Fibroblast of the aortic adventitia (primary cell): ENCODE measurements around the gene KIF25. TPM values are rescaled to one million over a fixed set of nuclear protein-coding genes. Genes with fewer than 3 reads are reported as not detected.

Experiments used
- DNase-seq: peaks from one replicate; pipeline ENCODE4 v3.0.0-alpha.2; 2010; ENCODE audit warnings: low read depth
- H3K4me3 ChIP-seq: 2 replicates; pipeline ENCODE4 v1.5.1; 2011; ENCODE audit warnings: low read depth, mild to moderate bottlenecking, control low read depth, low read length, moderate library complexity
- total RNA-seq: library from RNA; depleted of rRNA; stranded (reverse); fragments of >200 nt; gene quantifications from 2 replicates; pipeline ENCODE4 v1.2.3, GENCODE V29; 2012; ENCODE audit warnings: low replicate concordance
- TF ChIP-seq, protein P1 (sequence below): IDR thresholded peaks from 2 replicates; pipeline ENCODE4 v1.5.1; 2011; ENCODE audit warnings: mild to moderate bottlenecking, low read length, control low read depth, inconsistent platforms; ENCODE audit not compliant: insufficient read depth

Gene KIF25
- total RNA-seq, 1 donor = not detected

DNA sequence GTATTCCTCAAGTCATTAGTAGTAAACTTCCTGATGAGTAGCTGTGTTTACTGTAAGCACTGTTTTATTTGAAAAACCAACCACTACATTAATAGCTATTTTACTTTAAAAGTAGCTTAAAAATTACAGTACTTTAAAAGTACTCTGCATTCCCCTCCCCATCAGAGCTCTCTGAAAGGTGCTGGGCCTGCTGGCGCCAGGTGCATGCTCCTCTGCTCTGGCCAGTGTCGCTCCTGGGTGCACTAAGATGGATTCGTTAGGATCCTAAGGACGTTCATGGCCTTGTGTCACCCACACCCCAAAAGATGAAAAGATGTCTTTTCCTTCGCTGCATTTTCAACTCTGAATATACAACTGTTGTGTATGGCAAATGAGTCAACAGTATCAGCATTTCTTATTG lies 43.9 kb upstream of the KIF25 start:
- H3K4me3 ChIP-seq = no peak overlapping the region
- TF ChIP-seq, protein P1, sequence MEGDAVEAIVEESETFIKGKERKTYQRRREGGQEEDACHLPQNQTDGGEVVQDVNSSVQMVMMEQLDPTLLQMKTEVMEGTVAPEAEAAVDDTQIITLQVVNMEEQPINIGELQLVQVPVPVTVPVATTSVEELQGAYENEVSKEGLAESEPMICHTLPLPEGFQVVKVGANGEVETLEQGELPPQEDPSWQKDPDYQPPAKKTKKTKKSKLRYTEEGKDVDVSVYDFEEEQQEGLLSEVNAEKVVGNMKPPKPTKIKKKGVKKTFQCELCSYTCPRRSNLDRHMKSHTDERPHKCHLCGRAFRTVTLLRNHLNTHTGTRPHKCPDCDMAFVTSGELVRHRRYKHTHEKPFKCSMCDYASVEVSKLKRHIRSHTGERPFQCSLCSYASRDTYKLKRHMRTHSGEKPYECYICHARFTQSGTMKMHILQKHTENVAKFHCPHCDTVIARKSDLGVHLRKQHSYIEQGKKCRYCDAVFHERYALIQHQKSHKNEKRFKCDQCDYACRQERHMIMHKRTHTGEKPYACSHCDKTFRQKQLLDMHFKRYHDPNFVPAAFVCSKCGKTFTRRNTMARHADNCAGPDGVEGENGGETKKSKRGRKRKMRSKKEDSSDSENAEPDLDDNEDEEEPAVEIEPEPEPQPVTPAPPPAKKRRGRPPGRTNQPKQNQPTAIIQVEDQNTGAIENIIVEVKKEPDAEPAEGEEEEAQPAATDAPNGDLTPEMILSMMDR = no peak
- DNase-seq = no peak

DNA sequence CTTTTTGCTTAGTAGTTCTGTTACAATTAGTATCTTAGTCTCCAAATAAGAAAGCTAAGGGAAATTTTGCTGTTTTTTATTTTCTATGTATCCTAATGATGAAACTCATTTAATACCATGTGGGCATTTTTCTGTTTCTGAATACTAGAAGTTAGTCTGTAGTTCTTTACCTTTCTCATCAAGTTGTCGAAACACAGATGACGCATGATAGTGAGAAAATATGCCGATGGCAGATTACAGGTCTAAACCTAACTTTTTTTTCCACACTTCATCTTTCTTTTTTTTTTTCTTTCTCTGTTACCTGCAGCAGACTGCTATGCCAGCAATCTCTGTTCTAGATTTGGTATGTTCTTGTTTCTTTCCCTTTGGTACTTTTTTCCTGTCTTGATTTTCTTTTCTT lies 43.3 kb upstream of the KIF25 start:
- H3K4me3 ChIP-seq = no peak overlapping the region
- TF ChIP-seq, protein P1 = no peak
- DNase-seq = no peak

DNA sequence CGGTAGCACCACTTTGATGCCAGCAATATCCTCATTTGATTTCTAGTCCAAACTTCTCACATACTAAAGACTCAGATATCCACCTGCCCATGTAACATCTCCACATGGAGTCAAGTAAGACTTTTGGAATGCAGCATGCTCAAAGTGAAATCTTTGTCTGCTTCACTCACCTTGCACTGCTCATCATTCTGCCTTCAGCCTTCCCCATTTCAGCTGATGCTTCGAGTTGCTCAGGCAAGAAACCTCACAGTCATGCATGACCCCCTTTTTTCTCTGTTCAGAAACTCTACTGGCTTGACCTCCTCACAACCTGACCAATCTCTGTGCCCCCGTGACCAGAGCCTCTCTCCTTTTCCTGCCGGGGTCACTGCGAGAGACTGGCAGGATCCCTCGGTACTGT lies 41.0 kb upstream of the KIF25 start:
- no peak overlapping the region for H3K4me3 ChIP-seq
- DNase-seq = no peak
- TF ChIP-seq, protein P1 = no peak

DNA sequence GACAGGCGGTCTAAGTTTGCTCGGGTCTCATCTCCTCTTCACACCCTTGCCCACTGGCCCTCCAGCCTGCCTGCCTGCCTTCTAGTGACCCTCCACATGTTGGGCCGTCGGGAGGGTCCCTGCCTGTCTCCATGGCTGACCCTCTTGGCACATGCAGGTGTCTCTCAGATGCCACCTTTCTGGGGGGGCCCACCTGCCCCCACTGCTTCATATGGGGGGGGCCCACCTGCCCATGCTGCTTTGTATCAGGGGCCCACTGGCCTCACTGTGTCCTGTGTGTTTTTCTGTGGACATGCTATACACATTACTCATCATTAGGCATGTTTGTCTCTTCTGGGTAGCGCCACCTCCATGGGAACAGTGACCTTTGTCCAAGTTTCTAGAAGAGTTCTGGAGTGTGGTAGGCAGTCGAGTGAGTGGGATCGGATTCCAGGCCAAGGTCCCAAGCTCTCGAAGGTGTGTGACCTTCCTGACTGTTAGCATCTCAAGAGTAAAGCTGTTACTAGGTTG lies 40.4 kb upstream of the KIF25 start:
- no peak for DNase-seq
- no peak overlapping the region for H3K4me3 ChIP-seq
- TF ChIP-seq, protein P1 = no peak

DNA sequence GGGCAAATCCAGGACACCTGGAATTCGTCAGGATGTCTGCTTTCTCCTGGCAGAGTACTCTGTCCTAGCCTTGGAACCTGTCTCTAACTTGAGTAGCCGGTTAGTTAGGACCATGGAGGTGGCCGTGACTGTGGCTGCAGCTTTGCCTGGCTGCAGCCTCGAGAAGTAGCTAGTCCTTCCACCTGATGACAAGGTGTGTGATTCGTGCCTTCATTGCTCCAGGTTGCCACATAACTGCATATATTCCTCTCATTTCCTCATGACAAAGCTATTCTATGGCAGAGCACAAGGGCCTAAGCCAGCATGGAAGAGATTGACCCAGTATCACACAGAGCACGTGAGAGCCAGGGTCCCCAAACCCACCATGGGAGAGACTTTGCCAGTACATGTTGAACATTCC lies 39.8 kb upstream of the KIF25 start:
- TF ChIP-seq, protein P1 = no peak
- no peak for DNase-seq
- H3K4me3 ChIP-seq = no peak overlapping the region

DNA sequence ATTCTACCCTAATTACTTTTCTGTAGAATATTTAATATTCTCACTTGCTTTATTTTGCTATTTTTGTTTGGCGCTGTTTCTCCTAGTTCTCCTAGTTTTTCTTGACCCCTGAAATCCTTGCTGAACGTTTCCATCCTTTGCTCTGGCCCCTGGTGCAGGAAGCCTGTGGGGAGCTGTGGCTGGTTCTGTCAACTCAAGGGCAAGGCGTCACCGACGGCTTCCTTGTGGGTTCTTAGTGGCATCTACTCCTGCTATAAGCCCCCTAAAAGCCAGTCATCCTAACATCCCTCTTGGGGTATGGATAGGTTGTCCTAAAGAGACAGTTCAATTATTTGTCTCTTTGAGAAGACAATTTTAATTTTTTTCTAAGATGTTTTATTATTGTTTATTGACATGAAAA lies 36.9 kb upstream of the KIF25 start:
- H3K4me3 ChIP-seq = no peak overlapping the region
- TF ChIP-seq, protein P1 = no peak
- DNase-seq = no peak

DNA sequence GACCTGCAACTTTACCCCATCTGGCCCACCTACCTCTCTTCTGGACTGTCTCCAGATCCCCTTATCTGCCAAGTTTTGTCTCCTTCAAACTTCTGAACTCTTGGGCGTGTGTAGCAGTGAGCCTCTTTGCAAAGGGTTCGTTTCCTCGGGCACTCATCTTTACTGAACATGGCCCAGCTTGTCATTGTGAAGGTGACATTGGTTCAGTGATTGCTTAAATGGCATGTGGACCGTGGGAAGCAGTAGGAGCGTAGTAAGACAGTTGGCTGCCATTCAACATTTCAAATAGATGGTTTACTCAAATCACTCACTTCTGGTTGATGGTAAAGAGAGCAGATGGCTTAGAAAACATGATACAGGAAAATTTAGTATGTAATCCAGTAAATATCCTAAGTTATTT lies 34.8 kb upstream of the KIF25 start:
- TF ChIP-seq, protein P1 = no peak

More for the DNA sequence above, 34.8 kb upstream of the KIF25 start:
- H3K4me3 ChIP-seq = no peak overlapping the region
- DNase-seq = no peak
